ENCODE data around the gene EDEM2.

EDEM2 gene

DNA sequence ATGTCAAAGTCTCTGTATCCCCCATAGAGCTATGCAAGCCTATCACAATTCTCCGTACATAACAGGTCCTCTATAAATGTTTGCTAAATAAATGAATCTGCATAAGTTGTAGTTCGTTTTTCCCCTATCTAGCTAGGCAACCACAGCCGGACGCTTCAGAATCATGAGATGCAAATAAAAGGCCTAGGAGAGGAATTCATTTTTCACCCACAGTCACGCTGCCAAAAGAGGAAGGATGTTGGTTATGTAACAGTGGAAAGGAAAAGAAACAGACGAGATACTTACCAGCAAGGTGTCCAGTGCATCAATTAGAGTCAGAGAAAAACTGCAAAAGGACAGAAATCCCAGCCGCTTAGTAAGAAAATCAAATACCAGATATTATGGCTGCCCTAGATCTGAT lies 2.4 kb downstream of the EDEM2 start:
- H3K79me1 ChIP-seq (ENCODE audit: low read length), result peaks cover 18% of the 10 kb centered on the region
- no peak overlapping the region for H3K14ac ChIP-seq (ENCODE audit: low read length)
- no CpG with 5 or more reads among the region's 7 CpGs for WGBS (ENCODE audit: extremely low coverage, insufficient coverage, insufficient read length)
- DNase-seq, result peak in 1 of 2 donors; percentile 19
- H3K4me1 ChIP-seq (ENCODE audit: control insufficient read depth in 1 of 2, insufficient read depth in 2 of 2, low read length in 2 of 2), result peaks cover 5 to 8% of the 10 kb centered on the region in 2 experiments
- no peak overlapping the region for H2BK12ac ChIP-seq (ENCODE audit: low read length)
- H3K9me3 ChIP-seq (ENCODE audit: insufficient read depth, low read depth, low read length), result no peaks in the 10 kb centered on the region
- H2AK5ac ChIP-seq (ENCODE audit: low read length), result no peak overlapping the region
- H2BK5ac ChIP-seq (ENCODE audit: low read depth, low read length, poor library complexity), result no peak overlapping the region
- H3K27ac ChIP-seq (ENCODE audit: low read depth, low read length), result no peak overlapping the region
- no peak overlapping the region for H3K23ac ChIP-seq (ENCODE audit: low read length)
- H2AFZ ChIP-seq (ENCODE audit: insufficient read depth, low read length, poor library complexity), result no peak overlapping the region
- H3K18ac ChIP-seq (ENCODE audit: low read length), result no peak overlapping the region
- H4K8ac ChIP-seq (ENCODE audit: low read depth, low read length), result no peak overlapping the region
- H3K27me3 ChIP-seq (ENCODE audit: insufficient read depth, low read length), result no peaks in the 10 kb centered on the region
- no peak overlapping the region for H3K9ac ChIP-seq (ENCODE audit: low read length)
- no peak overlapping the region for H4K91ac ChIP-seq (ENCODE audit: low read depth, low read length)
- no peak overlapping the region for H2BK120ac ChIP-seq (ENCODE audit: insufficient read depth, low read length, poor library complexity)
- no peak overlapping the region for H3K4ac ChIP-seq (ENCODE audit: low read depth, low read length)
- H3K36me3 ChIP-seq (ENCODE audit: control insufficient read depth in 1 of 2, insufficient read depth in 2 of 2, low read length in 2 of 2), result peaks cover 10 to 13% of the 10 kb centered on the region in 2 experiments
- H3K79me2 ChIP-seq (ENCODE audit: control insufficient read depth, insufficient read depth, low read length, poor library complexity), result peaks cover 9% of the 10 kb centered on the region
- no peak overlapping the region for H3K4me2 ChIP-seq (ENCODE audit: low read length)
- H3K4me3 ChIP-seq (ENCODE audit: low read depth, low read length), result no peak overlapping the region
- no peak overlapping the region for H4K12ac ChIP-seq (ENCODE audit: low read depth, low read length)

DNA sequence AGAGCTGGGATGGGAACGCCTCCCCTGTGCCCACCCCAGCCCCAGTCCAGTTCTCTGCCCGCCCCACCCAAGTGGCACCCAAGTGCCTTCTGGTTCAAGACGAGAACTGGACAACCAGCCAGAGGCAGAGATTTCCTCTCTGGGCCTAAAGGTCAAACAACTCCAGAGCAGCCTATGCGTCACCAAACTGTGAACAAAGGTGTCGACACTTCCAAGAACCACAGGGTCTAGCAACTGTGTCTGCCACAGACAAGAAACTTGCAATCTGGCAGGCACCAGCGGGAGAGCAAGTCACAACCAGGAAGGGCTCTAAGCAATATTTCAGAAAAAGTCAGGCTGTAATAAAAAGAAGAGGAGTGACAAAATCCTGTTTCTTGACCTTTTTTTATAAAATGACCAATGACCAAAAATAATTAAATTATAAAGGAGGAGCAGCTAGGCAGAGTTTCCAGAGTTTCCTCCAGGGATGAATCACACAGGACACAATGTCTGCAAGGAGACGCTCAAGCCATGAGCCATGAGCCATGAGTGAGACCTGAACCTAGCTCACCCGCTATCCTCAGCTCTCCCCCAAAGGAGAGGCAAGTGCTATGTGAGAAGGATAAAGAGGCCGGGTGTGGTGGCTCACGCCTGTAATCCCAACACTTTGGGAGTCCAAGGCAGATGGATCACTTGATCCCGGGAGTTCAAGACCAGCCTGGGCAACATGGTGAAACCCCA lies 11.1 kb downstream of the EDEM2 start:
- no peaks in the 10 kb centered on the region for H3K9me3 ChIP-seq (ENCODE audit: insufficient read depth, low read depth, low read length)
- no peak overlapping the region for H3K18ac ChIP-seq (ENCODE audit: low read length)
- no peak overlapping the region for H2BK5ac ChIP-seq (ENCODE audit: low read depth, low read length, poor library complexity)
- no peak overlapping the region for H2BK120ac ChIP-seq (ENCODE audit: insufficient read depth, low read length, poor library complexity)
- peaks cover 3 to 5% of the 10 kb centered on the region in 2 experiments for H3K4me1 ChIP-seq (ENCODE audit: control insufficient read depth in 1 of 2, insufficient read depth in 2 of 2, low read length in 2 of 2)
- no peak overlapping the region for H3K9ac ChIP-seq (ENCODE audit: low read length)
- H3K4me3 ChIP-seq (ENCODE audit: low read depth, low read length), result no peak overlapping the region
- no peak overlapping the region for H4K12ac ChIP-seq (ENCODE audit: low read depth, low read length)
- no peak overlapping the region for H3K27ac ChIP-seq (ENCODE audit: low read depth, low read length)
- peaks cover 34% of the 10 kb centered on the region in 2 experiments for H3K36me3 ChIP-seq (ENCODE audit: control insufficient read depth in 1 of 2, insufficient read depth in 2 of 2, low read length in 2 of 2)
- no peak overlapping the region for H3K4ac ChIP-seq (ENCODE audit: low read depth, low read length)
- H4K8ac ChIP-seq (ENCODE audit: low read depth, low read length), result no peak overlapping the region
- H3K27me3 ChIP-seq (ENCODE audit: insufficient read depth, low read length), result no peaks in the 10 kb centered on the region
- H2AK5ac ChIP-seq (ENCODE audit: low read length), result no peak overlapping the region
- H4K91ac ChIP-seq (ENCODE audit: low read depth, low read length), result no peak overlapping the region
- DNase-seq, result peak; percentile 33 to 39
- no peak overlapping the region for H3K4me2 ChIP-seq (ENCODE audit: low read length)
- no peak overlapping the region for H2AFZ ChIP-seq (ENCODE audit: insufficient read depth, low read length, poor library complexity)
- no CpG with 5 or more reads among the region's 11 CpGs for WGBS (ENCODE audit: extremely low coverage, insufficient coverage, insufficient read length)
- H3K79me2 ChIP-seq (ENCODE audit: control insufficient read depth, insufficient read depth, low read length, poor library complexity), result no peaks in the 10 kb centered on the region
- no peak overlapping the region for H3K14ac ChIP-seq (ENCODE audit: low read length)
- H3K79me1 ChIP-seq (ENCODE audit: low read length), result no peaks in the 10 kb centered on the region
- no peak overlapping the region for H2BK12ac ChIP-seq (ENCODE audit: low read length)
- no peak overlapping the region for H3K23ac ChIP-seq (ENCODE audit: low read length)

DNA sequence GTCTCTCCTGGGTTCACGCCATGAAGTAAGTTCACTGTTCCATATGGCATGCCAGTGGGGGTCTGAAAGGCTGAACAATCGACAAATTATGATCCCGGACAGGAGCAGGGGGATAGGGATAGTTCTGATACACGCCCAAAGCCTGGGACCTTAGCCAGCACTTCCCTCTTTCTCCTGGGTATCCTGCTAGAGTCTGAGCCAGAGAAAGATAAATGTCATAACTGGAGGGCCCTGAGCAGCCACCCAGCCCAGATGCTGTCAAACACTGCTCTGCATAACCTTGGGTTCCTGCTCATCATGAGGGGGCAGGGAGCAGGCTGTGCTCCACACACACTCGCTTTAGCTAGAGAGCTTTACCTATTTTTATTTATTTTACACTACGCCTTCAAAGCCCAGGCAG lies 12.3 kb downstream of the EDEM2 start:
- Histone ChIP-seq H3K79me1 (ENCODE audit: low read length) (no peaks in the 10 kb centered on the region), H2BK120ac (ENCODE audit: insufficient read depth, low read length, poor library complexity) (no peak overlapping the region), H3K27me3 (ENCODE audit: insufficient read depth, low read length) (no peaks in the 10 kb centered on the region), H3K23ac (ENCODE audit: low read length) (no peak overlapping the region), H3K9ac (ENCODE audit: low read length) (no peak overlapping the region), H3K4me2 (ENCODE audit: low read length) (no peak overlapping the region), H4K8ac (ENCODE audit: low read depth, low read length) (no peak overlapping the region), H3K4ac (ENCODE audit: low read depth, low read length) (no peak overlapping the region), H3K14ac (ENCODE audit: low read length) (no peak overlapping the region), H4K91ac (ENCODE audit: low read depth, low read length) (no peak overlapping the region), H3K9me3 (ENCODE audit: insufficient read depth, low read depth, low read length) (no peaks in the 10 kb centered on the region), H3K27ac (ENCODE audit: low read depth, low read length) (no peak overlapping the region), H4K12ac (ENCODE audit: low read depth, low read length) (no peak overlapping the region), H2BK5ac (ENCODE audit: low read depth, low read length, poor library complexity) (no peak overlapping the region), H3K4me3 (ENCODE audit: low read depth, low read length) (no peak overlapping the region), H3K18ac (ENCODE audit: low read length) (no peak overlapping the region), H3K36me3 (ENCODE audit: control insufficient read depth in 1 of 2, insufficient read depth in 2 of 2, low read length in 2 of 2) (peaks cover 28 to 36% of the 10 kb centered on the region in 2 experiments), H3K79me2 (ENCODE audit: control insufficient read depth, insufficient read depth, low read length, poor library complexity) (no peaks in the 10 kb centered on the region), H2AFZ (ENCODE audit: insufficient read depth, low read length, poor library complexity) (no peak overlapping the region), H3K4me1 (ENCODE audit: control insufficient read depth in 1 of 2, insufficient read depth in 2 of 2, low read length in 2 of 2) (peaks cover 3 to 5% of the 10 kb centered on the region in 2 experiments), H2BK12ac (ENCODE audit: low read length) (no peak overlapping the region), H2AK5ac (ENCODE audit: low read length) (no peak overlapping the region)
- no CpG with 5 or more reads among the region's 6 CpGs for WGBS (ENCODE audit: extremely low coverage, insufficient coverage, insufficient read length)
- DNase-seq, result no peak

DNA sequence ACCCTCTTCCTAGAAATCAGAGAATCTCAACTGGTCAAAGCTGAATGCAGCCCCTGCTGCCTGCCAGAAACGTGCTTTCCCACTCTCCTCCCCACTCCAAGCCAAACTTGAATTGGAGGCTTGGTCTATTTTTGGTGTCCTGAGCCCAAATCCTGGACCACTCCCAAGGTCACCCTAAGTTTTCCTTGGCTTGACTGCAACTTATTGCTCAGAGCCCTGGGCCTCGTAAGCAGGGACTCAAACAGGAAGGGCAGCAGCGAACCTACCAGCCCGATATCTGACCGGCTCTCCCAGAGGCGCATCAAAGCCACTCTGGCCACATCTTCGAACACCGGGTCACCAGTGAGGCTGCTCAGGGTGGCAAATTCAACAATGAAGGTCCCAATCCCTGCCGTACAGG lies 12.7 kb downstream of the EDEM2 start:
- Histone ChIP-seq H4K91ac (ENCODE audit: low read depth, low read length) (no peak overlapping the region), H2AFZ (ENCODE audit: insufficient read depth, low read length, poor library complexity) (no peak overlapping the region), H3K4me3 (ENCODE audit: low read depth, low read length) (no peak overlapping the region), H3K79me1 (ENCODE audit: low read length) (no peaks in the 10 kb centered on the region), H3K23ac (ENCODE audit: low read length) (no peak overlapping the region), H3K4me2 (ENCODE audit: low read length) (no peak overlapping the region), H2BK120ac (ENCODE audit: insufficient read depth, low read length, poor library complexity) (no peak overlapping the region), H3K27ac (ENCODE audit: low read depth, low read length) (no peak overlapping the region), H3K14ac (ENCODE audit: low read length) (no peak overlapping the region), H3K18ac (ENCODE audit: low read length) (no peak overlapping the region), H2BK12ac (ENCODE audit: low read length) (no peak overlapping the region), H3K27me3 (ENCODE audit: insufficient read depth, low read length) (no peaks in the 10 kb centered on the region), H2AK5ac (ENCODE audit: low read length) (no peak overlapping the region), H4K12ac (ENCODE audit: low read depth, low read length) (no peak overlapping the region), H2BK5ac (ENCODE audit: low read depth, low read length, poor library complexity) (no peak overlapping the region), H3K9ac (ENCODE audit: low read length) (no peak overlapping the region), H3K9me3 (ENCODE audit: insufficient read depth, low read depth, low read length) (no peaks in the 10 kb centered on the region), H3K79me2 (ENCODE audit: control insufficient read depth, insufficient read depth, low read length, poor library complexity) (no peaks in the 10 kb centered on the region), H4K8ac (ENCODE audit: low read depth, low read length) (no peak overlapping the region), H3K4ac (ENCODE audit: low read depth, low read length) (no peak overlapping the region), H3K36me3 (ENCODE audit: control insufficient read depth in 1 of 2, insufficient read depth in 2 of 2, low read length in 2 of 2) (peaks cover 28 to 36% of the 10 kb centered on the region in 2 experiments), H3K4me1 (ENCODE audit: control insufficient read depth in 1 of 2, insufficient read depth in 2 of 2, low read length in 2 of 2) (peaks cover 3 to 5% of the 10 kb centered on the region in 2 experiments)
- no peak for DNase-seq
- WGBS (ENCODE audit: extremely low coverage, insufficient coverage, insufficient read length), result no CpG with 5 or more reads among the region's 9 CpGs

Data from trophoblast cell (in vitro differentiated cells and primary cell).